Measurements from ENCODE around the gene SPATS1.
"Not testable (repeated sequence)": the region's sequence is repeated elsewhere in the genome, so short reads cannot be mapped to it uniquely, and the experiment has no call there.

The SPATS1 gene

GRCh38 chr6:44346818-44347217 lies 4.4 kb downstream of the SPATS1 start:
- DNase-seq: not testable (repeated sequence)

- no peak for DNase-seq
These were observed 7.6 kb downstream of the SPATS1 start for GRCh38 chr6:44349904-44350649.

GRCh38 chr6:44350650-44350994 lies 8.2 kb downstream of the SPATS1 start:
- not testable (repeated sequence) for DNase-seq

- DNase-seq: no peak
These were observed 9.8 kb downstream of the SPATS1 start for GRCh38 chr6:44352259-44352658.

GRCh38 chr6:44353336-44353735 lies 10.9 kb downstream of the SPATS1 start:
- no peak for DNase-seq

GRCh38 chr6:44355640-44356039 lies 13.2 kb downstream of the SPATS1 start:
- no peak for DNase-seq

- no peak for DNase-seq
These were observed 14.0 kb downstream of the SPATS1 start for GRCh38 chr6:44356487-44356886.

- DNase-seq: no peak
These were observed 17.5 kb downstream of the SPATS1 start for GRCh38 chr6:44359973-44360372.

- DNase-seq: no peak
These were observed 19.5 kb downstream of the SPATS1 start for GRCh38 chr6:44361947-44362346.

GRCh38 chr6:44363377-44363926 lies 21.0 kb downstream of the SPATS1 start:
- DNase-seq: no peak

- DNase-seq: no peak
These were observed 24.3 kb downstream of the SPATS1 start for GRCh38 chr6:44366781-44367180.

GRCh38 chr6:44367681-44368080 lies 25.2 kb downstream of the SPATS1 start:
- DNase-seq: no peak

- no peak for DNase-seq
These were observed 30.6 kb downstream of the SPATS1 start for GRCh38 chr6:44373051-44373450.

- no peak for DNase-seq
These were observed 31.3 kb downstream of the SPATS1 start for GRCh38 chr6:44373787-44374186.

- DNase-seq: no peak
These were observed 32.6 kb downstream of the SPATS1 start for GRCh38 chr6:44375071-44375470.

GRCh38 chr6:44377484-44377883 lies 35.0 kb downstream of the SPATS1 start:
- DNase-seq: no peak

- DNase-seq: no peak
These were observed 35.5 kb downstream of the SPATS1 start for GRCh38 chr6:44377971-44378370.

GRCh38 chr6:44381739-44382138 lies 39.3 kb downstream of the SPATS1 start:
- DNase-seq: no peak

GRCh38 chr6:44386364-44386928 lies 44.0 kb downstream of the SPATS1 start:
- DNase-seq: no peak

GRCh38 chr6:44386929-44387345 lies 44.5 kb downstream of the SPATS1 start:
- DNase-seq: no peak

GRCh38 chr6:44387346-44388134 lies 45.1 kb downstream of the SPATS1 start, which contains the start of gene CDC5L:
Gene CDC5L, plus strand, starts transcription at chr6:44387706. Its CDS starts 118 bp downstream, at chr6:44387824.
- peak; percentile 96 for DNase-seq

- DNase-seq: no peak
These were observed 45.7 kb downstream of the SPATS1 start for GRCh38 chr6:44388135-44388487.

GRCh38 chr6:44388887-44389286 lies 46.4 kb downstream of the SPATS1 start:
- no peak for DNase-seq
